NOMO-1 (cell line): ENCODE results near the gene HRC.
"Not testable (repeated sequence)": the region's sequence is repeated elsewhere in the genome, so short reads cannot be mapped to it uniquely, and the experiment has no call there.

ENCODE experiments used
- DNase-seq, 2 experiments: peaks; one replicate each; lab custom pipeline; 2025; ENCODE audit not compliant: unreplicated experiment in 2 of 2; lab: John Stamatoyannopoulos, UW

HRC gene

GRCh38 chr19:49155005-49155819 is at the start of gene HRC:
Gene HRC, minus strand, starts transcription at chr19:49155396. Its CDS starts 159 bp downstream, at chr19:49155237.
- peak in 1 of 2 experiments; percentile 24 for DNase-seq

GRCh38 chr19:49201042-49201441 is 45.8 kb upstream of the HRC start:
- peak; percentile 56 to 81 for DNase-seq

DNA sequence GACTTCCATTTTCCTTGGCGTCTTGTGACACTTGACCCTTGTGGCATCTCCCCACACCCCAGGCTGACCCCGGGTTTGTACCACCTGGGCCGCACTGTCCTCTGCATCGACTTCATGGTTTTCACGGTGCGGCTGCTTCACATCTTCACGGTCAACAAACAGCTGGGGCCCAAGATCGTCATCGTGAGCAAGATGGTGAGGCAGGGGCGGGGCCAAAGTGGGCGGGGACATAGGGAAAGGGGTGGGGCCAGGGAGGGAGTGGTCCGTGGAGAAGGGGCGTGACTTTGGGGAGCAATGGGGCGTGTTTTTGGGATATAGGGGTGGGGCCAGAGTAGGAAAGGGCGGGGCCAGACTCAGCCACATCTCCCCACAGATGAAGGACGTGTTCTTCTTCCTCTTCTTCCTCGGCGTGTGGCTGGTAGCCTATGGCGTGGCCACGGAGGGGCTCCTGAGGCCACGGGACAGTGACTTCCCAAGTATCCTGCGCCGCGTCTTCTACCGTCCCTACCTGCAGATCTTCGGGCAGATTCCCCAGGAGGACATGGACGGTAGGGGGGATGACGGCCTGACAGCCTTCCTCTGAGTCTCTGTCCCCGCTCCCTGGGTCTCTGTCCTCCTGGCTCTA is 45.2 kb upstream of the HRC start:
- DNase-seq, result peak; percentile 69

GRCh38 chr19:49196527-49197240 is 41.5 kb upstream of the HRC start:
- no peak for DNase-seq

- no peak for DNase-seq
Observed at GRCh38 chr19:49194408-49194807, 39.2 kb upstream of the HRC start.

- DNase-seq, result no peak
Observed at GRCh38 chr19:49193822-49194394, 38.7 kb upstream of the HRC start.

- DNase-seq, result no peak
Observed at GRCh38 chr19:49190781-49191180, 35.6 kb upstream of the HRC start.

DNA sequence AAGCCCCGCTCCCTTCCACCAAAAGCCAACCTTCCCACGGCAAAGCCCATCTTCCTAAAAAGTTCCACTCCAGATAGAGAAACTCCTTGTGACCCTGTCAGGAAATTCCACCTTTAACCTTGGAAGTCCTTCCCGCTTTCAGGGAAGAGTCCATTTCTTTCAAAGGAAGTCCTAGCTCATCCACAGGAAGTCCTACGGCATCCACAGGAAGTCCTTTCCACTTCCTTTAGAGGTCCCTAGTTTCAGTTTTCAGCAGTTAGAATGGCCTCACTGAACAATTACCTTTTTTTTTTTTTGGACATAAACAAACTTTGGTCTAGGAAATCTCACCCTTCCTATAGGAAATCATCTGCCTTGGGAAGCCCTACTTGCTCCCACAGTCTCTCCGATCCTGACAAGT is 34.1 kb upstream of the HRC start:
- no peak for DNase-seq

DNA sequence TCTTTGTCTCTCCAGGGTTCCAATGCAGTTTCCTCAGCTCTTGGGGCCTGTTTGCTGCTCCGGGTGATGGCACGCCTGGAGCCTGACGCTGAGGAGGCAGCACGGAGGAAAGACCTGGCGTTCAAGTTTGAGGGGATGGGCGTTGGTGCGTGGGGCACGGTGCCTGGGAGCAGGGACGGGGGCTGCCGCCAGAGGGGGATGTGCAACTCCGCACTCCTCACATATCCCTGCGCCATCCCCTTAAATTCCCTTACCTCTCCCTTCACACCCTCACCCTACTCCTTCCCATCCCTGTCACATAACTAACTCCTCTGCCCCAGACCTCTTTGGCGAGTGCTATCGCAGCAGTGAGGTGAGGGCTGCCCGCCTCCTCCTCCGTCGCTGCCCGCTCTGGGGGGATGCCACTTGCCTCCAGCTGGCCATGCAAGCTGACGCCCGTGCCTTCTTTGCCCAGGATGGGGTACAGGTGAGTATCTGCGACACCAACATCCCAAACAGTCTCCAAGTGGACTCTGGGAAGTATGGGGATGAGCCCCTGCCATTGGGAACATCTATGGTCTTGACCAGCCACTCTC is 33.5 kb upstream of the HRC start:
- no peak for DNase-seq

GRCh38 chr19:49186108-49186507 is 30.9 kb upstream of the HRC start:
- peak in 1 of 2 experiments; percentile 33 for DNase-seq

DNA sequence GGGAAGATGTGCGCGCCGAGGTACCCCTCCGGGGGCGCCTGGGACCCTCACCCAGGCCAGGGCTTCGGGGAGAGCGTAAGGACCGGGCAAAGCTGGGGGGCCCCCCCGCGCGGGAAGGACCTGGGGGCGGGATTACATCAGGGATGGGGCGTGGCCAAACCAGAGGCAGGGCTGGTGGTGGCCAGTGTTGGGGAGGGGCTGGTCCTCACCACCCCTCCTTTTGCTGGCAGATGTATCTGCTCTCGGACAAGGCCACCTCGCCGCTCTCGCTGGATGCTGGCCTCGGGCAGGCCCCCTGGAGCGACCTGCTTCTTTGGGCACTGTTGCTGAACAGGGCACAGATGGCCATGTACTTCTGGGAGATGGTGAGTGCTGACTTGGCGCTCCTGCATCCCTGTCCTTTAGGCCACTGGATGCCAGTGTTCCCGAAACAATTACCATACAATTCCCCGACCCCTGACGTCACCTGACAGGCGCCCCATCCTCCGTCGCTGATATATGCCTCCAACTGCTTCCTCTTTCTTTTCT is 27.7 kb upstream of the HRC start:
- peak in 1 of 2 experiments; percentile 27 for DNase-seq

DNA sequence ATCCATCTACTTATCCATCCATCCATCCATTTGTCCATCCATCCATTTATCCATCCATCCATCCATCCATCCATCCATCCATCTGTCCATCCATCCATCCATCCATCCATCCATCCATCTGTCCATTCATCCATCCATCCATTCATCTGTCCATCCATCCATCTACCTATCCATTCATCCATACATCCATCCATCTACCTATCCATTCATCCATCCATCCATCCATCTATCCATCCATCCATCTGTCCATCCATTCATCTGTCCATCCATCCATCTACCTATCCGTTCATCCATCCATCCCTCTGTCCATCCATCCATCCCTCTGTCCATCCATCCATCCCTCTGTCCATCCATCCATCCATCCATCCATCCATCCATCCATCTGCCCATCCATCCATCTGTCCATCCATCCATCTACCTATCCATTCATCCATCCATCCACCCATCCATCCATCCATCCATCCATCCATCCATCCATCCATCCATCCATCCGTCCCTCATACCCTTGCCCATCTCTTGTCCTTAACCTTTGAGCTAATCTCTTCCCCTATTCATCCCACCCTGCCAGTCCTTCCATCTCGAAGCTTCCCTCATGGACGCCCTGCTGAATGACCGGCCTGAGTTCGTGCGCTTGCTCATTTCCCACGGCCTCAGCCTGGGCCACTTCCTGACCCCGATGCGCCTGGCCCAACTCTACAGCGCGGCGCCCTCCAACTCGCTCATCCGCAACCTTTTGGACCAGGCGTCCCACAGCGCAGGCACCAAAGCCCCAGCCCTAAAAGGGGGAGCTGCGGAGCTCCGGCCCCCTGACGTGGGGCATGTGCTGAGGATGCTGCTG is 27.0 kb upstream of the HRC start:
- DNase-seq, result not testable (repeated sequence)

GRCh38 chr19:49180659-49181058 is 25.5 kb upstream of the HRC start:
- no peak for DNase-seq

DNA sequence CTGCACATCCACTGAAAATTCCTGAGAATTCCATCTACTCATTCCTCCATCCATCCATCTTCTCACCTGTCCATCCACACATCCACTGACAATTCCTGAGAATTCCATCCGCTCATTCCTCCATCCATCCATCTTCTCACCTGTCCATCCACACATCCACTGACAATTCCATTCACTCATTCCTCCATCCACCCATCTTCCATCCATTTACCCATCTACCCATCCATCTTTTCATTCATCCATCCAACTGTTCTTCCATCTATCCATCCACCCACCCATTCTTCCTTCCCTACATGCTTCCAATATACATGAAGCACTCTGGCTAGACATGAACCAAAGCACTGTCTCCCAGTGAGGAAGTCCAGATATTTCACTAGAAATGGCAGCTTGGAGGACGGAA is 18.0 kb upstream of the HRC start:
- no peak for DNase-seq

- no peak for DNase-seq
Observed at GRCh38 chr19:49168421-49168820, 13.2 kb upstream of the HRC start.

DNA sequence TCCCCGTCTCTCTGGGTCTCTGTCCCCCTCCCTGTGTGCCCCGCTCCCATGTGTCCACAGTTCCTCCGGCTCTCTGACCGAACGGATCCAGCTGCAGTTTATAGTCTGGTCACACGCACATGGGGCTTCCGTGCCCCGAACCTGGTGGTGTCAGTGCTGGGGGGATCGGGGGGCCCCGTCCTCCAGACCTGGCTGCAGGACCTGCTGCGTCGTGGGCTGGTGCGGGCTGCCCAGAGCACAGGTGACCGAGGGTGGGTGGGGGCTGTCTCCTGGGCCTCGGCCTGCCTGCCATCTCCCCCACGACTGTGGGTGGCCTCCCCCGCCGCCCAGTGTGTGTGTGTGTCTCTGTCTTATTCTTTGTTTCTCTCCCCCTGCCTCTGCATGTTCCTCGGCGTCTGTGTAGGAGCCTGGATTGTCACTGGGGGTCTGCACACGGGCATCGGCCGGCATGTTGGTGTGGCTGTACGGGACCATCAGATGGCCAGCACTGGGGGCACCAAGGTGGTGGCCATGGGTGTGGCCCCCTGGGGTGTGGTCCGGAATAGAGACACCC is 12.7 kb upstream of the HRC start:
- DNase-seq, result no peak

DNA sequence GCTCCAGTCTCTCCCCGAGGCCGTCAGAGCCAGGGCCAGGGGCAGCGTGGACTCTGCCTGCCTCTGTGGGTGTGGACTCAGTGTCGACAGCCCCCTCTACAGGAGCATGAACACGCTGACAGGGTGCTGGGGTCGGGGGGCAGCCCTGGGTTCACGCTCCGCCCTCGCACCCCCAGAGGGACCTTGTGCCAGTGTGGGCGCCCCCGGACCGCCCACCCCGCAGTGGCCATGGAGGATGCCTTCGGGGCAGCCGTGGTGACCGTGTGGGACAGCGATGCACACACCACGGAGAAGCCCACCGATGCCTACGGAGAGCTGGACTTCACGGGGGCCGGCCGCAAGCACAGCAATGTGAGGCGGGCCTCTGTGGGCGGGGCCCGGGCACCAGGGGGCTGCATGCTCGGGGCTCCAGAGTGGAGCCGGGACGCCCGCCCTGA is 10.7 kb upstream of the HRC start:
- DNase-seq, result no peak

DNA sequence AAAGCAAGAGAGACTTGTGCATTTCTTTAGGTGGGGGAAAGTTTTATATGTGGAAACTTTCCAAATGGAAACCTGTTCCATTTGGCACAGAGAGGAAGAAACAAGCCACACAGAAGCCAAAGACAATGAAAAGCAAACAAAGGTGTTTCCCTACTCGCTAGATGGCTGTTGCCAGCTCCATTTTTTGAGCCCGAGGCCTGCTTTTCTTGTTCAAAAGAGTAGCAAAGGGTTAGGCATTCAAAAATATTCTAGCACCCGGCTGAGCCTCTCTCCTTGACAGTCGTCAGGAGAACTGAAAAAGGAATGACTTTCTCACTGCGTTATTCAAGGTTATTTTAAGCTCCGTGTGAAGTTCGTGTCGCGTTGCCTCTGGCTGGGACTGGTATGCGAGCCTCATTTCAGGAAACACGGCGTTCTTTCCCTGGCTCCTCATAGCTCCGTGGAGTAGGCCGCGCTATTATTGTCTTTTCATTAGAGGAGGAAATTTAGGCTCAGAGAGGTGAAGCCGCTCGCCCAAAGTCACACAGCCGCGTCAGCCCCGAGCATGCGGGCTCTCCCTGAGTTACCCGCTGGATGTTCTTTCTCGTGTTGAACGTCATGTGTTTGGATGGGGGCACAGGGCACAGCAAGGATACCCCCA is 10.0 kb upstream of the HRC start:
- DNase-seq, result no peak

- DNase-seq, result no peak
Observed at GRCh38 chr19:49161987-49162386, 6.8 kb upstream of the HRC start.
